Smooth muscle cell (in vitro differentiated cells): ENCODE measurements around the gene ZCCHC4. TPM values are rescaled to one million over a fixed set of nuclear protein-coding genes. Genes with fewer than 3 reads are reported as not detected.

Experiments
- DNase-seq: peaks from one replicate; lab custom pipeline; 2025; ENCODE audit not compliant: unreplicated experiment; lab: John Stamatoyannopoulos, UW
- H2AFZ ChIP-seq: fragments of 200-600 bp; sonication (generic); 2 replicates; pipeline ENCODE4 v1.6.0; 2016; ENCODE audit warnings: antibody characterized with exemption, low read depth, mild to moderate bottlenecking
- H3F3A ChIP-seq: fragments of 200-600 bp; sonication (generic); 2 replicates; pipeline ENCODE4 v1.6.0; 2017; ENCODE audit warnings: antibody characterized with exemption, low read depth
- H3K27ac ChIP-seq: fragments of 200-600 bp; sonication (generic); 2 replicates; pipeline ENCODE4 v1.5.1; 2016; ENCODE audit warnings: low read depth, mild to moderate bottlenecking
- H3K27me3 ChIP-seq: fragments of 200-600 bp; sonication (generic); 2 replicates; pipeline ENCODE4 v1.6.1; 2016; ENCODE audit warnings: low read depth, mild to moderate bottlenecking
- H3K36me3 ChIP-seq: fragments of 200-600 bp; sonication (generic); 2 replicates; pipeline ENCODE4 v1.5.1; 2016; ENCODE audit warnings: low read depth
- H3K4me1 ChIP-seq: fragments of 200-600 bp; sonication (generic); 2 replicates; pipeline ENCODE4 v1.5.1; 2016; ENCODE audit warnings: low read depth
- H3K4me2 ChIP-seq: fragments of 200-600 bp; sonication (generic); 2 replicates; pipeline ENCODE4 v1.6.0; 2016; ENCODE audit warnings: mild to moderate bottlenecking
- H3K4me3 ChIP-seq: fragments of 200-600 bp; sonication (generic); 2 replicates; pipeline ENCODE4 v1.5.1; 2016; ENCODE audit warnings: mild to moderate bottlenecking
- H3K79me2 ChIP-seq: fragments of 200-600 bp; sonication (generic); 2 replicates; pipeline ENCODE4 v1.6.0; 2016; ENCODE audit warnings: low read depth, mild to moderate bottlenecking
- H3K9ac ChIP-seq: fragments of 200-600 bp; sonication (generic); 2 replicates; pipeline ENCODE4 v1.6.0; 2016; ENCODE audit warnings: low read depth
- H3K9me3 ChIP-seq: fragments of 200-600 bp; sonication (generic); replicated peaks from 2 replicates; pipeline ENCODE4 v1.5.1; 2016; ENCODE audit warnings: low read depth
- H4K20me1 ChIP-seq: fragments of 200-600 bp; sonication (generic); 2 replicates; pipeline ENCODE4 v1.6.0; 2016; ENCODE audit warnings: low read depth
- WGBS: methylation state at CpG from one replicate; pipeline ENCODE4 v1.1.7; 2016; ENCODE audit warnings: low lambda C conversion rate; 5-methylcytosine and 5-hydroxymethylcytosine counted together
- polyA plus RNA-seq: library from polyadenylated mRNA; unstranded; fragments of >200 nt; fragmentation: Nextera tagmentation; extraction: Ambion mirVana; gene quantifications from 2 replicates; pipeline ENCODE4 v1.2.1, GENCODE V29; 2016
- total RNA-seq: library from RNA; depleted of rRNA; stranded (reverse); fragments of >200 nt; gene quantifications from 2 replicates; pipeline ENCODE4 v1.2.3, GENCODE V29; 2014
- TF ChIP-seq, protein P1 (sequence below): fragments of 200-600 bp; sonication (generic); IDR thresholded peaks from 2 replicates; pipeline ENCODE4 v1.5.1; 2017; ENCODE audit warnings: borderline replicate concordance, mild to moderate bottlenecking, antibody characterized with exemption; ENCODE audit not compliant: insufficient read depth, poor library complexity, severe bottlenecking

The ZCCHC4 gene
- total and polyA plus RNA-seq, 2 experiments from 2014 or later, result 11.9 to 14.1 TPM

DNA sequence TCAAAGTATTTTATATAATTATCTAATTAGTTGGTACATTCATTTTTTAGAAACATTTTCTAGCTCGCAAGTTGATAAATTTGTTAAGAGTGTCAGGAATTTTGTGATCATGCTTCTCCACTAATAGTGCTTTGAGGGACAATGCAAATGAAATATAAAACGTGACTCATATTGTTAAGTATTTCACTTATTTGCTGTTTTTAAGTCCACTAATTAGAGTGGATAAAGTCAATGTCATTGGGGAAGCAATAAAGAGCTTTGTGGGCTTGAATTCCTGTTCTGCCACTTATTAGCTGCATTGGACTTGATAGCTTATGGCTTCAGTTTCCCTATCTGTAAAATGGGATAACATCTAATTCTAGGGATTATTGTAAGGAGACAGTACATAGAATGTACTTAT, 38.0 kb downstream of the ZCCHC4 start:
- Histone ChIP-seq H3K9me3 (no peaks in the 10 kb centered on the region), H3K27me3 (no peaks in the 10 kb centered on the region), H3K4me1 (no peaks in the 10 kb centered on the region), H3K4me3 (no peak overlapping the region), H3K79me2 (no peaks in the 10 kb centered on the region), H3K36me3 (no peaks in the 10 kb centered on the region), H2AFZ (no peak overlapping the region), H4K20me1 (no peaks in the 10 kb centered on the region), H3K4me2 (no peak overlapping the region), H3K27ac (no peak overlapping the region), H3F3A (no peaks in the 10 kb centered on the region), H3K9ac (no peak overlapping the region)
- no peak for DNase-seq
- TF ChIP-seq, protein P1, sequence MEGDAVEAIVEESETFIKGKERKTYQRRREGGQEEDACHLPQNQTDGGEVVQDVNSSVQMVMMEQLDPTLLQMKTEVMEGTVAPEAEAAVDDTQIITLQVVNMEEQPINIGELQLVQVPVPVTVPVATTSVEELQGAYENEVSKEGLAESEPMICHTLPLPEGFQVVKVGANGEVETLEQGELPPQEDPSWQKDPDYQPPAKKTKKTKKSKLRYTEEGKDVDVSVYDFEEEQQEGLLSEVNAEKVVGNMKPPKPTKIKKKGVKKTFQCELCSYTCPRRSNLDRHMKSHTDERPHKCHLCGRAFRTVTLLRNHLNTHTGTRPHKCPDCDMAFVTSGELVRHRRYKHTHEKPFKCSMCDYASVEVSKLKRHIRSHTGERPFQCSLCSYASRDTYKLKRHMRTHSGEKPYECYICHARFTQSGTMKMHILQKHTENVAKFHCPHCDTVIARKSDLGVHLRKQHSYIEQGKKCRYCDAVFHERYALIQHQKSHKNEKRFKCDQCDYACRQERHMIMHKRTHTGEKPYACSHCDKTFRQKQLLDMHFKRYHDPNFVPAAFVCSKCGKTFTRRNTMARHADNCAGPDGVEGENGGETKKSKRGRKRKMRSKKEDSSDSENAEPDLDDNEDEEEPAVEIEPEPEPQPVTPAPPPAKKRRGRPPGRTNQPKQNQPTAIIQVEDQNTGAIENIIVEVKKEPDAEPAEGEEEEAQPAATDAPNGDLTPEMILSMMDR, result no peak
- 54% methylated on average over 2 of the region's 2 CpGs for WGBS

DNA sequence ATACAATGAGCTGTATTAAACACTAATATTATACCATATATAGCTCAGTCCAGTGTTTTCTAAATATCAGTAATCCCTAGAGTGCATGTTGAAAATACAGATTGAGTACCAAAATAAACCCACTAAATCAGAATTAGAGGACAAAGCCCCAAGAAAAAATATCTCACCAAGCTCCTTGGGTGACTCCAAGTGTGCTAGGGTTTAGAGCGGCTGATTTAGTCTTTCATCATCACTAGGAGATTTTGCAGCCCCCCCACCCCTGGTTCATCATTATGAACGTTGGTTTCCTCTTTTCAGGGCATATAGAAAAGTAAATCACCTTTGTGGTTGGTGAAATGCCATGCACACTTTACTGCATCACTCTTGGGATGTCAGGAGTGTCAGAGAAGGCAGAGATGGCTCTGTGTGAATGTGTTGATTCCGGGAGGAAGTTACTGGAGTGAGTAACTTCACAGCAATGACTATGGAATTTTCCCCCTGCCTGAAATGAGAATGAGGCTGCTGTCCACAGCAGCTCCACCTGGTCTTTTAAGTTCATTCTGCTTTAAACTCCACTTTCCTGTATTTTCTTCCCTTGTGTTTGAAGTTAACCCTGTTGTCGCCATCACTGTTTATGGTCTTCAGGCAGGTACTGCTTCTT, 39.3 kb downstream of the ZCCHC4 start:
- Histone ChIP-seq H3K4me1 (no peaks in the 10 kb centered on the region), H3K4me3 (no peak overlapping the region), H3K9ac (no peak overlapping the region), H2AFZ (no peak overlapping the region), H3K79me2 (no peaks in the 10 kb centered on the region), H3K9me3 (no peaks in the 10 kb centered on the region), H3K4me2 (no peak overlapping the region), H3K27me3 (no peaks in the 10 kb centered on the region), H4K20me1 (no peaks in the 10 kb centered on the region), H3K27ac (no peak overlapping the region), H3K36me3 (no peaks in the 10 kb centered on the region), H3F3A (no peaks in the 10 kb centered on the region)
- 51% methylated on average over 4 of the region's 4 CpGs for WGBS
- no peak for DNase-seq
- TF ChIP-seq, protein P1, result no peak

DNA sequence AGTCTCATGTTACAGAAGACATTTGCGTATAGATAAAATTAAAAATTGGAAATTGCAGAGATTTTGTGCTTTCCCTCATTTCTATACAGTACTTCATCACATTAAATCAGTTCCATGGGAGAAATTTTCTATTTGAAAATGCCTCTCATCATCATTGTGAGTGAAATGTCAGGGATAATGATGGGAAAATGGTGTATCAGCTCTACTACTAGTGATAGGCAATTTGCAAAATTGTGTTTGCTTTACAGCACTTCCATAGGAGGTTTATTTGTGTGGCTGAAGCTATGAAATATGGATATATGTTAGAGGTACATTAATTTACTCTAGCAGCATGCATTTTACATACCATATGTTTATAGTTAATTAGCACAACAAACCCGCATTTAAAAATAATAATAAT, 43.5 kb downstream of the ZCCHC4 start:
- no peaks in the 10 kb centered on the region for H3K4me1 ChIP-seq
- H3K27me3 ChIP-seq, result no peaks in the 10 kb centered on the region
- TF ChIP-seq, protein P1, result no peak
- no peaks in the 10 kb centered on the region for H4K20me1 ChIP-seq
- no peak overlapping the region for H2AFZ ChIP-seq
- H3K27ac ChIP-seq, result no peak overlapping the region
- H3K4me3 ChIP-seq, result no peak overlapping the region
- no peaks in the 10 kb centered on the region for H3K36me3 ChIP-seq
- H3K4me2 ChIP-seq, result no peak overlapping the region
- no peak overlapping the region for H3K9ac ChIP-seq
- H3K79me2 ChIP-seq, result no peaks in the 10 kb centered on the region
- 100% methylated on average over 2 of the region's 2 CpGs for WGBS
- no peaks in the 10 kb centered on the region for H3K9me3 ChIP-seq
- H3F3A ChIP-seq, result no peaks in the 10 kb centered on the region
- no peak for DNase-seq
